Psoas muscle (tissue), 8 donors: Measurements from ENCODE around the gene SLC39A9. TPM values are rescaled to one million over a fixed set of nuclear protein-coding genes. Genes with fewer than 3 reads are reported as not detected.

Source experiments
- ATAC-seq, 4 donors: fragments of 200-7000 bp; cut with Tn5 transposase; one replicate each; pipeline ENCODE4 v1.9.1; 2020; ENCODE audit warnings: moderate library complexity in 3 of 4, mild to moderate bottlenecking in 2 of 4
- DNase-seq, 2 donors: peaks; one replicate each; pipeline ENCODE4 v3.0.0-alpha.2; 2020
- H3K27ac ChIP-seq: fragments of 200-600 bp; one replicate; pipeline ENCODE4 v1.8.0; 2022
- H3K27me3 ChIP-seq, 3 donors: fragments of 200-600 bp in 1 of 3; one replicate each; pipeline versions ENCODE4 v1.6.1 to v1.8.0; 2013 to 2022; ENCODE audit warnings: low read length in 2 of 3, mild to moderate bottlenecking in 2 of 3, moderate library complexity in 1 of 3; ENCODE audit not compliant: insufficient read depth in 3 of 3
- H3K36me3 ChIP-seq, 2 donors: fragments of 200-600 bp in 1 of 2; one replicate each; pipeline versions ENCODE4 v1.6.1 to v1.8.0; 2013 to 2022; ENCODE audit warnings: low read depth in 1 of 2, mild to moderate bottlenecking in 1 of 2, moderate library complexity in 1 of 2; ENCODE audit not compliant: insufficient read depth in 1 of 2
- H3K4me1 ChIP-seq: fragments of 200-600 bp; one replicate; pipeline ENCODE4 v1.8.0; 2022
- H3K4me3 ChIP-seq: fragments of 200-600 bp; one replicate; pipeline ENCODE4 v1.8.0; 2022; ENCODE audit warnings: mild to moderate bottlenecking
- H3K9me3 ChIP-seq: fragments of 200-600 bp; one replicate; pipeline ENCODE4 v1.8.0; 2022
- WGBS, 3 donors: extraction: QIAGEN DNeasy Blood & Tissue Kit; methylation state at CpG; one replicate each; pipeline versions ENCODE4 v1.1.6 to v1.1.7; 2013; 5-methylcytosine and 5-hydroxymethylcytosine counted together
- intact Hi-C, 2 donors: fragments of 100-400 bp; cut with DNase I; formaldehyde crosslinking; loops; one replicate each; pipeline versions ENCODE4 v1.11.0 to v1.14.2; 2022
- polyA plus RNA-seq, 3 donors: library from polyadenylated mRNA; stranded (reverse); fragments of 200-250 nt; gene quantifications; one replicate each; pipeline ENCODE4 v1.2.3, GENCODE V29; 2013
- total RNA-seq, 4 donors: library from RNA; stranded (reverse); fragmentation: NEBNext Ultra II Directional in 2 of 4; extraction: Animal tissue kit (Norgen Biotek cat#: 25700) in 2 of 4; gene quantifications; one replicate each; pipeline versions ENCODE4 v1.2.1 to v1.2.4, GENCODE V29; 2021 to 2023
- TF ChIP-seq, protein P1 (sequence below): fragments of 200-600 bp; IDR thresholded peaks from one replicate; pipeline ENCODE4 v1.8.0; 2022; ENCODE audit warnings: antibody characterized with exemption
- donor health status: healthy with polysubstance abuse.
- donor health status: DM: no; HTN: no; CAD: no; lungs with moderate emphysema.
- donor health status: Bipolar disorder and iron deficiency.
- donor health status: healthy.
- donor health status: DM: yes; HTN: yes; CAD: no.
- donor health status: DM: no; HTN: no; CAD: no.
- donor health status: DM: no; HTN: no; CAD: no.
- donor health status: DM: yes; HTN: yes; CAD: no.

SLC39A9 gene
- total and polyA plus RNA-seq, 7 donors: 6.1 to 19.8 (median 16.0) TPM

DNA sequence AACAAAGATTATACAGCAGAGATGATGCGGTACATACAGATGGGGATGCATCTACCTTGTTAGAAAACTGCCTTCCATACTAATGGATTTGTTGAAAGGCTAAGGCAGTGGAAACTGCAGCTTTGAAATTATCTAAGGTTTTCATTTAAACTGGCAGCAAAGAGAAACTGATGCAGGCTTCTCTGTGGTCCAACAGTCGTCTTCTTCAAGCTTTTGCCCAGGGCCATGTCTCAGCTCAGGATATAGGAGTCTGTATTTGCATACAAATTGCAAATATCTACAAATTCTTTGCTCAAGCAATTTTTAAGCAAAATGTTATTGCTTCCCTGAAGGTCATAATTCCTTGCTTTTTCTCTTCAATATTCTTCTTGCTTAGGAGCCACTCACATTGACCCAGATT is 34.1 kb upstream of the SLC39A9 start:
- 87 to 94% (median 90%) methylated on average over 2 of the region's 2 CpGs for WGBS, 3 donors
- no peaks in the 10 kb centered on the region for H3K4me1 ChIP-seq
- ATAC-seq (no peak), DNase-seq (no peak)
- no peaks in the 10 kb centered on the region for H3K36me3 ChIP-seq
- intact Hi-C loops: loop anchor here in 1 of 2 donors (5.0 kb wide), 2 partner anchors 102 to 122 kb away; partner anchors contain the start of gene GALNT16
- no peaks in the 10 kb centered on the region for H3K9me3 ChIP-seq
- H3K27ac ChIP-seq: no peak overlapping the region
- no peak overlapping the region for H3K4me3 ChIP-seq
- H3K27me3 ChIP-seq: no peaks in the 10 kb centered on the region
- TF ChIP-seq, protein P1, sequence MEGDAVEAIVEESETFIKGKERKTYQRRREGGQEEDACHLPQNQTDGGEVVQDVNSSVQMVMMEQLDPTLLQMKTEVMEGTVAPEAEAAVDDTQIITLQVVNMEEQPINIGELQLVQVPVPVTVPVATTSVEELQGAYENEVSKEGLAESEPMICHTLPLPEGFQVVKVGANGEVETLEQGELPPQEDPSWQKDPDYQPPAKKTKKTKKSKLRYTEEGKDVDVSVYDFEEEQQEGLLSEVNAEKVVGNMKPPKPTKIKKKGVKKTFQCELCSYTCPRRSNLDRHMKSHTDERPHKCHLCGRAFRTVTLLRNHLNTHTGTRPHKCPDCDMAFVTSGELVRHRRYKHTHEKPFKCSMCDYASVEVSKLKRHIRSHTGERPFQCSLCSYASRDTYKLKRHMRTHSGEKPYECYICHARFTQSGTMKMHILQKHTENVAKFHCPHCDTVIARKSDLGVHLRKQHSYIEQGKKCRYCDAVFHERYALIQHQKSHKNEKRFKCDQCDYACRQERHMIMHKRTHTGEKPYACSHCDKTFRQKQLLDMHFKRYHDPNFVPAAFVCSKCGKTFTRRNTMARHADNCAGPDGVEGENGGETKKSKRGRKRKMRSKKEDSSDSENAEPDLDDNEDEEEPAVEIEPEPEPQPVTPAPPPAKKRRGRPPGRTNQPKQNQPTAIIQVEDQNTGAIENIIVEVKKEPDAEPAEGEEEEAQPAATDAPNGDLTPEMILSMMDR: no peak

DNA sequence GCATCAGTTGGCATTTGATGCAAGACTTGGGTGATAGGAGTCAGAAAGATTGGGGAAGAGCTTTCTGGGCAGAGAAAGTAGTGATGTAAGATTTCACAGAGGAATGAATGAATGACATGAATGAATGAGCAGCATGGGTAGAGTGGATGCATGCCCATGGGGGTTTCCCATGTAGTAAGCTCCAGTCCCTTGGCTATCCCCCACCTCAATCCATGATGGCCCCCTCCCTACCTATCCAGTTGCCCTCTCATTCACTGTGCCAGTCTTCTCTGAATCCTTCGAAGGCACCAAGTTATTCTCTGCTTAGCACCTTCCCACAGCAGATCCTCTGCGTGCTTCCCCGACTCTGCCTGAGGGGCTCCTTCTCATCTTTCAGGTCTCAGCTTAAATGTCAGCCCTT is 32.4 kb upstream of the SLC39A9 start:
- TF ChIP-seq, protein P1: no peak
- no peak for ATAC-seq
- no peak for DNase-seq
- no peak overlapping the region for H3K4me3 ChIP-seq
- H3K27me3 ChIP-seq: no peaks in the 10 kb centered on the region
- intact Hi-C loops: loop anchor here in 1 of 2 donors (5.0 kb wide), 1 partner anchor 71 kb away; no protein-coding TSS in a partner anchor
- WGBS, 3 donors: 33 to 44% (median 39%) methylated on average over 3 of the region's 3 CpGs
- no peaks in the 10 kb centered on the region for H3K9me3 ChIP-seq
- no peaks in the 10 kb centered on the region for H3K4me1 ChIP-seq
- H3K36me3 ChIP-seq: no peaks in the 10 kb centered on the region
- no peak overlapping the region for H3K27ac ChIP-seq

DNA sequence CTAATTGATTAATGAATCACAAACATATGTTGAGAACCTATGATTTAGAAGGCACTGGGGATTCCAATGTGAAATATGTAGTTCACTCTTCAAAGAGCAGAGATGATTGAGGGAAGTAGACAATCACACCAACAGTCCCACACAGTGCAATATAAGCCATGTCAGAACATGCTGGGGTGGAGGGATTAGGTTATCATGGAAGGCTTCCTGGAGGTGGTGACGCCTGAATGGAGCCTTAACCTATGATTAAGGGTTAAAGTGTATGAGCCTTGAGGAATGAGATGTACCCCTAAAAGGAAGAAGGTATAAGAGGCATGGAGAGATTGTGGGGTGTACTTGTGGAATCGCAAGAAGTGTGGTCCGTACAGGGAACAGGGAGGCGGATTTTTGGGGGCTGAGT is 31.7 kb upstream of the SLC39A9 start:
- Histone ChIP-seq H3K4me1 (no peaks in the 10 kb centered on the region), H3K36me3 (no peaks in the 10 kb centered on the region), H3K27me3 (no peaks in the 10 kb centered on the region), H3K27ac (no peak overlapping the region), H3K9me3 (no peaks in the 10 kb centered on the region), H3K4me3 (no peak overlapping the region)
- 95 to 97% (median 96%) methylated on average over 4 of the region's 4 CpGs for WGBS, 3 donors
- TF ChIP-seq, protein P1: no peak
- no peak for ATAC-seq
- intact Hi-C loops: loop anchor here in 1 of 2 donors (5.0 kb wide), 1 partner anchor 71 kb away; no protein-coding TSS in a partner anchor
- no peak for DNase-seq

DNA sequence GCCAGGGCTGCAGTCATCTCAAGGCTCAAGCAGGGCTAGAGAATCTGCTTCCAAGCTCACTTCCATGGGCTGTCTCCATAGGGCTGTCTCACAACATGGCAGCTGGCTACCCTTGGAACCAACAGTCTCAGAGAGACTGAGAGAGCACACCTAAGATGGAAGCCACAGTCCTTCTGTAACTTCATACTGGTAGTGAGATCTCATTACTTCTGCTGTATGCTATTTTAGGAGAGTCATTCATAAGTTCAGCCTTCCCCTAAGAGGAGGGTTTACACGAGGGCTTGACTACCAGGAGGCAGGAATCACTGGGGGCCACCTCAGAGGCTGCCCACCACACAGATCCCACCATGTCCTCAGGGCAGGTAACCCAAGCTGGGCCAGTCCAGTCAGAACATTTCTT is 30.1 kb upstream of the SLC39A9 start:
- H3K27me3 ChIP-seq: no peaks in the 10 kb centered on the region
- intact Hi-C loops: loop anchor here in 1 of 2 donors (5.0 kb wide), 1 partner anchor 69 kb away; no protein-coding TSS in a partner anchor
- DNase-seq (no peak), ATAC-seq (peak; percentile 27 to 61 (median 58))
- TF ChIP-seq, protein P1: no peak
- no peak overlapping the region for H3K27ac ChIP-seq
- H3K4me3 ChIP-seq: no peak overlapping the region
- no peaks in the 10 kb centered on the region for H3K4me1 ChIP-seq
- H3K9me3 ChIP-seq: no peaks in the 10 kb centered on the region
- H3K36me3 ChIP-seq: peaks cover 0 to 7% of the 10 kb centered on the region in 2 donors
- 18 to 62% (median 41%) methylated on average over 1 of the region's 1 CpG for WGBS, 3 donors

DNA sequence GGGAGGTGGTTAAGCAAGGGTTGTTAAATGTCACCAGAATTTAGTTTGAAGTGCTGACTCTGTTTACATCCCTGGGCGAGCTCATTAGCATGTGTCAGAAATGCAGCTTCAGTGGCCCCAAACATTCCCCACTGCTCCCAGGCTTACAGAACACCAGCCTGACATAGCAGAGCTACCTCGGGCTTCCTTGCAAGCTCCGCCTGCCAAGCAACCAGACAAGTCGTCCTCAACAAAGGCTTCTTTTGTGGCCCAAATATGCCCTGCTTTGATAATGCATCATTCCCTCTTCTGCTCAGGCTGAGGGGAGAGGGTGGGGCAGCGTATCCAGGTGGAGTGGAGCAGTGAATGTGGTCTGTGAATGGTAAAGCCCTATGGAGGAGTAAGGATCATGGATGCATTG is 28.4 kb upstream of the SLC39A9 start:
- H3K4me3 ChIP-seq: no peak overlapping the region
- intact Hi-C loops: no loop called here
- TF ChIP-seq, protein P1: no peak
- no peaks in the 10 kb centered on the region for H3K27me3 ChIP-seq
- peaks cover 0 to 17% of the 10 kb centered on the region in 2 donors for H3K36me3 ChIP-seq
- no peaks in the 10 kb centered on the region for H3K9me3 ChIP-seq
- H3K4me1 ChIP-seq: no peaks in the 10 kb centered on the region
- ATAC-seq: no peak
- WGBS, 3 donors: 63 to 65% (median 64%) methylated on average over 5 of the region's 5 CpGs
- H3K27ac ChIP-seq: no peak overlapping the region
- DNase-seq: no peak
